Activated CD8-positive, alpha-beta memory T cell treated with anti-CD3 and anti-CD28 coated beads, Interleukin-2, amount 10 ng/mL, durations not matched to agents 7 days and 5 days (primary cell): ENCODE data around the gene PCBD1. TPM values are rescaled to one million over a fixed set of nuclear protein-coding genes. Genes with fewer than 3 reads are reported as not detected.
"Not testable (repeated sequence)": the region's sequence is repeated elsewhere in the genome, so short reads cannot be mapped to it uniquely, and the experiment has no call there.

Experiments used
- ATAC-seq: fragments of 150-1000 bp; cut with Tn5 transposase; one replicate; pipeline ENCODE4 v1.10.0; 2021; ENCODE audit warnings: moderate library complexity
- CTCF ChIA-PET: fragments of 350-600 bp; sonication (Branson Sonifier 250); formaldehyde crosslinking; loops from one replicate; lab custom pipeline; 2021; ENCODE audit warnings: antibody characterized with exemption; lab: Charles Lee
- DNase-seq: peaks from one replicate; pipeline ENCODE4 v3.0.0-alpha.2; 2020
- H3K27ac Mint-ChIP-seq: one replicate; pipeline ENCODE4 v1.8.0; 2021; ENCODE audit warnings: mild to moderate bottlenecking, mixed read lengths
- H3K27me3 Mint-ChIP-seq: one replicate; pipeline ENCODE4 v1.8.0; 2021; ENCODE audit warnings: mixed read lengths
- H3K36me3 Mint-ChIP-seq: one replicate; pipeline ENCODE4 v1.8.0; 2021; ENCODE audit warnings: mild to moderate bottlenecking, mixed read lengths
- H3K4me1 Mint-ChIP-seq: one replicate; pipeline ENCODE4 v1.8.0; 2021; ENCODE audit warnings: mixed read lengths
- H3K4me3 Mint-ChIP-seq: one replicate; pipeline ENCODE4 v1.8.0; 2021; ENCODE audit warnings: mild to moderate bottlenecking, moderate library complexity, mixed read lengths
- H3K9me3 Mint-ChIP-seq: one replicate; pipeline ENCODE4 v1.8.0; 2022; ENCODE audit warnings: low read depth, mixed read lengths
- total RNA-seq, 2 experiments: library from RNA; stranded (reverse); gene quantifications; one replicate each; pipeline ENCODE4 v1.2.3, GENCODE V29; 2021

PCBD1 gene
- total RNA-seq, 2 experiments from 2014 or later = 37.1 to 38.4 TPM

DNA sequence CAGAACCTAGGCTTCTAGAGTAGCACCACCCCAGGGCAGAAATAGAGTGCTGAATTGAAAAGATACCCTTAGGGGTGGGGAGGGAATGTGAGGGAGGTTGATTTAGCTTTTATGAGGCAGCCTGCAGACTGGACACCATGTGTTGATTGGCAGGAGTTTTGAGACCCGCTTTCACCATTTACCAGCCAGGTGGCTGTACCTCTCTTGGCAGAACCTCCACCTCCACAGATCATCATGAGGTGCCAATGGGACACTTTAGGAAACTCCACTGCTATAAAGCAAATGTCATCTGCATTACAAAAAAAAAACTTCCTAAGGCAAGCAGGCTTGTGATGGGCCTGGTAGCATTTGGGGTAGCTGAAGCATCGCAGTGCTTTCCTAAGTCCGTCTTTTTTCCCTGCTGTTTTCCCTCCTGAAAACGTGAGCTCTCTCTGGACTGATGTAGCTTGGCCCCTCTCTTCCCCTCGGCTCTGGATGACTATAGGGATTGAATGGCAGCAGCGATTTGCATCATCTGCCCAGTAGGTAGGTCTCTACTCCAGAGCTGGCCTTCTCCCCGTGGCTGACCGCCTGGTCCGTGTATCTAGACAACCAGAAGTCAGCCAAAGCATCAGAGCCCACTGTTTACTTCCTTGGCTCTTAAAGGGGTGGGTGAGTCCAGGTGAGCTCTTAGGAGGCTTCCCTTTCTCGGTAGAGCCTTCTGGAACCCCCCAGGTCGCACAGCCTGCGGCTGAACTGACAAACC, 1.3 kb downstream of the PCBD1 start:
- Mint-ChIP-seq H3K27ac (peak overlapping the region; percentile 82), H3K36me3 (peaks cover 10% of the 10 kb centered on the region), H3K4me1 (peaks cover 19% of the 10 kb centered on the region), H3K9me3 (no peaks in the 10 kb centered on the region), H3K27me3 (no peaks in the 10 kb centered on the region), H3K4me3 (peak overlapping the region; percentile 76)
- peak; percentile 38 for DNase-seq
- ATAC-seq = no peak
- CTCF ChIA-PET = interaction anchor here (1.0 to 2.0 kb wide), 4 partner anchors 8 to 426 kb away, joined by 3 to 5 read pairs (median 4); partner anchors contain the start of gene SGPL1

DNA sequence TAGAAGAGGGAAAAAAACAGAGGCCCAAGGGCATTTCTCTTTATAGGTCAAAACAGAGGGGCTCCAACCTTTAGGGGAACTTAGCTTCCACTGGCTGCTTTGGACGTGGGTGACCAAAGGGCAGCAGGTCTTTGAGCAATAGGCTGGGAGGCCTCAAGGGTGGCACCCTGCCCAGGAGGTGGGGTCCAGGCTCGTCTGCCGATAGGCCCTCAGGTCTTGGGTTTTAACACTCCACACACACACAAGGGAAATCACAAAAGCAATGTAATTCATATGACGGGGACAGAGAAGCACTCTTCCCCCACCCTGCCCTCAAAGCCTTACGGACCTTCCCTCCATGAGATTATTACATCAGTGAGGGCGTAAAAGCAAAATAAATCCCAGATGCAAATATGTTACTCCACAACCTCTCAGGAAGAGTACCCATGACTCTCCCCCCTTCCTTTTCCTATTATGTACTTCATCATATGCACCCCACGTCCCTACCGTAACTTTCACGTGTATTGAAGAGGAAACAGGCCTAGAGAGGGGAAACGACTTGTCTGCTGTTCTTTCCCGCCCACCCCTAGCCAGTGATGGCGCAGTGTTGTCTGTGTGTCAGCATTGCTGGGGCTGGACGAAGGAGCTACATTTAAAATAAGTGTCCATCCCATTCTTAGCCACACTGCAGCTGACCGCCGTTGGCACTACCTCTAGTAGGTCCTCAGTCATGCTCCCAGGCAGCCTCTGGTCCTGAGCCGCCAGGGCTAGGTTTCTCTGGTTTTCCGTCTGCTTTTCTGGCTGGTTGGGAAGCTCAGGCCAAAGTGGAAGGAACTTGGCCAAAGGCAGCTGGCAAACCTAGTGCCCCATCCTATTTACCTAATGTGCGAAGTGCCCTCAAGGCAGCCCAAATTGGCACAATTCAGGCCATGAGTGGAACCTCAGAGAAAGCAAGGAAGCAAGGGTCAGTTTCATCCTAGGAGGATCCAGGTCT, 2.1 kb downstream of the PCBD1 start:
- H3K27me3 Mint-ChIP-seq = no peaks in the 10 kb centered on the region
- H3K36me3 Mint-ChIP-seq = peaks cover 10% of the 10 kb centered on the region
- peaks cover 19% of the 10 kb centered on the region for H3K4me1 Mint-ChIP-seq
- DNase-seq (peak; percentile 40), ATAC-seq (no peak)
- H3K9me3 Mint-ChIP-seq = no peaks in the 10 kb centered on the region
- CTCF ChIA-PET = interaction anchor here (2.0 kb wide), 1 partner anchor 70 kb away, joined by 5 read pairs; the partner anchor contains the start of gene SGPL1
- peak overlapping the region; percentile 5 for H3K27ac Mint-ChIP-seq
- peak overlapping the region; percentile 76 for H3K4me3 Mint-ChIP-seq

DNA sequence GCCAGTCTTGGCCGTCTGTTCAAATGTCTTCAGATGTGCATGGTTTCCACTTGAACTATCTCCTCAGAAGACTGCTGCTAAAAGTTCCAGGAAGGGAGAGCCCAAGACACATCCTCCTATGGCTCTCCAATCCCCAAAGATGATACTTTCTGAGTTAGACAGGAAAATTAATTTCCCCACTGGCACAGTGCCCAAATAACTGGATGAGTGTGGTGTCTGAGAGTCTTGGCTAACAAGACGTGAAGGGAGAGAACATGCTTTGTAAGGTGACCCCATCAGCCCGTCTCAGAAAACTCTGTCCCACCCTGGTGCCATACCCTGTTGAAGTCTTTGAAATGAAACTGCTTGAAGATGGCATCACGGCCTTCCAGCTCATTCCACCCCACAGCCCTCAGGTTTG, 2.9 kb downstream of the PCBD1 start:
- no peak overlapping the region for H3K4me3 Mint-ChIP-seq
- H3K4me1 Mint-ChIP-seq = peaks cover 18% of the 10 kb centered on the region
- H3K27me3 Mint-ChIP-seq = no peaks in the 10 kb centered on the region
- no peaks in the 10 kb centered on the region for H3K9me3 Mint-ChIP-seq
- ATAC-seq (no peak), DNase-seq (no peak)
- no peak overlapping the region for H3K27ac Mint-ChIP-seq
- H3K36me3 Mint-ChIP-seq = peaks cover 10% of the 10 kb centered on the region
- CTCF ChIA-PET = no interaction called here

DNA sequence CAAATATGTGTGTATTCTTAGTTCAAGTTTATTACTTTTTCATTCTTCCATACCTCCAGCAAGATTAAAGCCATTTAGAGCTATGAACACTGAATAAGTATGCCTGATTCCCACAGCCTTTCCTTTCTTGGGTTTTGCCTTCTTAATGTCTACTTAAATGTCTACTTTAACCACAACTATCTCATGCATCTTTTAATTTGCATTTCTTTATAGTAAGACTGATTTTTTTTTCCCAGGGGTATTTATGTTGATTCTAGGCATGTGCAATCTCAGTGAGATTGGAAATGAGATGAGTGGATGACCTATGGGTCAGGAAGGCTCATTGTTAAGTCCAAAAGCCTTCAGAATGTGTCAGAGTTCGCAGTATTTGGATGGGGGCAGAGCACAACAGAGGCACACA, 3.6 kb downstream of the PCBD1 start:
- no peak overlapping the region for H3K4me3 Mint-ChIP-seq
- no peak overlapping the region for H3K27ac Mint-ChIP-seq
- H3K36me3 Mint-ChIP-seq = peaks cover 10% of the 10 kb centered on the region
- no peak for DNase-seq
- no peaks in the 10 kb centered on the region for H3K9me3 Mint-ChIP-seq
- no peaks in the 10 kb centered on the region for H3K27me3 Mint-ChIP-seq
- peaks cover 16% of the 10 kb centered on the region for H3K4me1 Mint-ChIP-seq
- ATAC-seq = no peak
- CTCF ChIA-PET = interaction anchor here (0.7 to 1.2 kb wide), 2 partner anchors 22 to 325 kb away, joined by 3 to 5 read pairs; no protein-coding TSS in a partner anchor

DNA sequence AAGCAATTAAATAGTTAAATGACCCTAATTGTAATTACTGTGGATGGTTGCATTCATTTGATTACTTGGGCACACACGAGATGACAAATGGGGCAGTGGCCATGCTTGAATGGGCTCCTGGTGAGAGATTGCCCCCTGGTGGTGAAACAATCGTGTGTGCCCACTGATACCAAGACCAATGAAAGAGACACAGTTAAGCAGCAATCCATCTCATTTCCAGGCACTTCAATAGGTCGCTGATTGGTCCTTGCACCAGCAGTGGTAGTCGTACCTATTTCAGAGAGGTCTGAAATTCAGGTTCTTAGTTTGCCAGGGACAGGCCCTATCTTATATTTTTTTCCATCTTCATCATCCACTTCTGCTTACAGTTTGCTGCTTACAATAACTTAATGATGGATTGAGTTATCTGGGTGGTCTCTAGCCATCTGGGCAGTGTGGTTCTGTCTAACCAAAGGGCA, 8.3 kb downstream of the PCBD1 start:
- H3K36me3 Mint-ChIP-seq = peaks cover 11% of the 10 kb centered on the region
- H3K27ac Mint-ChIP-seq = no peak overlapping the region
- CTCF ChIA-PET = interaction anchor here (0.7 to 5.9 kb wide), 11 partner anchors 7 to 328 kb away, joined by 3 to 33 read pairs (median 4); partner anchors contain the start of gene SGPL1
- H3K27me3 Mint-ChIP-seq = no peaks in the 10 kb centered on the region
- H3K4me1 Mint-ChIP-seq = peaks cover 9% of the 10 kb centered on the region
- no peaks in the 10 kb centered on the region for H3K9me3 Mint-ChIP-seq
- ATAC-seq (peak; percentile 93), DNase-seq (peak; percentile 86)
- H3K4me3 Mint-ChIP-seq = no peak overlapping the region

DNA sequence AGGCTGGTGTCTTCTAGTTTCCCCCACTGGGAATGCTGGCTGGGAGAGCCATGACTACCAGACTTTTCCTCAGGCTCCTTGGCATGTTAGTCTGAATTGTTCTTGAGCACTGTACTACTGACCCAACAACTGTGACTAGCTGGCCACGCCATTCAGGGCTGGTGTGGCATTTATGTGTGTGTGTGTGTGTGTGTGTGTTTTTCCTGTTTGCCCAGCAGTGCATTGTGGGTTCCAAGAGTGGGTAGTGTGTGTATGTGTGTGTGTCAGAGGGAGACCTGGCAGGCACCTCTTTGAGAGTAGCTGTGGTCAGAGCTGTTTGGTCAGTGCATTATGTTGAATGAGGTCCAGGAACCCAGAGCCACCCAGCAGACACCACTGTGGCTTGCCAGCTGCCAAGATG, 9.2 kb downstream of the PCBD1 start:
- DNase-seq (no peak), ATAC-seq (no peak)
- H3K27ac Mint-ChIP-seq = no peak overlapping the region
- peaks cover 5% of the 10 kb centered on the region for H3K36me3 Mint-ChIP-seq
- no peak overlapping the region for H3K4me3 Mint-ChIP-seq
- H3K4me1 Mint-ChIP-seq = peaks cover 9% of the 10 kb centered on the region
- CTCF ChIA-PET = interaction anchor here (0.9 to 5.9 kb wide), 12 partner anchors 8 to 657 kb away, joined by 3 to 33 read pairs (median 4); partner anchors contain the start of gene SGPL1
- H3K9me3 Mint-ChIP-seq = no peaks in the 10 kb centered on the region
- H3K27me3 Mint-ChIP-seq = no peaks in the 10 kb centered on the region

DNA sequence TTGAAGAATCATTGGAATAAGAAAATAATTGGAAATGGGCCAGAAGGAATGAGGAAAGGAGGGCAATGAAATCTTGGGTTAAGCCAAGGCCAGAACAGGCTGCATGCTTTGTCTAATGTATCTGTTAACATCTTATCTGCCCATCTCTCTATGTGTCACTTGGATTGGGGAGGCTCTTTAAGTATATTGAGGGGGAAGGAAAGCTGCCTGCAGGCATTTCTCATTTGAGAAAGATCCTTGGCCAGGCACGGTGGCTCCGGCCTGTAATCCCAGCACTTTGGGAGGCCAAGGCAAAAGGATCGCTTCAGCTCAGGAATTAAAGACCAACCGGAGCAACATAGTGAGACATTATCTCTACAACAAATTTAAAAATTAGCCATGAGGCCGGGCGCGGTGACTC, 14.3 kb downstream of the PCBD1 start:
- no peaks in the 10 kb centered on the region for H3K9me3 Mint-ChIP-seq
- H3K4me1 Mint-ChIP-seq = peaks cover 2% of the 10 kb centered on the region
- H3K27me3 Mint-ChIP-seq = no peaks in the 10 kb centered on the region
- DNase-seq (no peak), ATAC-seq (no peak)
- peaks cover 4% of the 10 kb centered on the region for H3K36me3 Mint-ChIP-seq
- H3K27ac Mint-ChIP-seq = no peak overlapping the region
- CTCF ChIA-PET = no interaction called here
- no peak overlapping the region for H3K4me3 Mint-ChIP-seq

DNA sequence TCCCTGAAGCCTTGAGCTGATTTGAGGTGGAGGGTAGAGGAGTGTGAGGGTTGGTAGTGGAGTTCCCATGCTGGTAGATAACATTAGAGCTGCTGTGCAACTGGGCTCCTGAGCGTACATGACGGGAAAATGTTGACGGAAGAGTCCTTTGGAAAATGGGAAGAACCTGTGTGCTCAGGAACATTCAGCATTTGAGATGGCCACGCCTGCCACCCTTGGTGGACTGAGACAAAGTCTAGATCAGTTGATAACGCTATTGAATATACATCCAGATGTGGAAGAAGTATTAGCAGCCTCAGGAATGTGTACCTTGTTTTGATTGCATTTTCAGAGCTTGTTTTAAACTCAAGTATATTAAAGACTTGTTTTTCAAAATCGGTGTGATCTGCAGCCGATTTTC, 16.1 kb downstream of the PCBD1 start:
- Mint-ChIP-seq H3K36me3 (peaks cover 4% of the 10 kb centered on the region), H3K27ac (no peak overlapping the region), H3K9me3 (no peaks in the 10 kb centered on the region), H3K27me3 (no peaks in the 10 kb centered on the region), H3K4me3 (no peak overlapping the region), H3K4me1 (no peaks in the 10 kb centered on the region)
- CTCF ChIA-PET = interaction anchor here (1.4 to 1.8 kb wide), 2 partner anchors 9 to 18 kb away, joined by 4 read pairs; no protein-coding TSS in a partner anchor
- ATAC-seq (no peak), DNase-seq (no peak)

DNA sequence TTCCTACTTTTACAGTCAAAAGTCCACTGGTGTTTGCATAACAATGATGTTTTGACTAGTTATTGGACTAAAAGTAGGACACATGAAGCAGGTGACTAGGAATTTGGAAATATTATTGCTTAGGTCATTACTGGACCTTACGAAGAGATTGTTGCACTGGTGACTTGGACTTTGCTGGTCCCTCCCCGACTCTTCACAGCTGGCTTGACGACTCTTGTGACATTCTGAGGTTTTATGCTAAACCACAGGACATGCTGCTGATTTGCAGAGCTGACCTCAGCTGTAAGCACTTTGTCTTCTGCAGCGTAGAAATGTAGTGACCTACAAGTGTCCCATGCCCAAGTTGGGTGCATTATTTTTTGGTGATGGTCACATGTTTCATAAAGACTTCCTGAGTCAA, 21.9 kb downstream of the PCBD1 start:
- peaks cover 19% of the 10 kb centered on the region for H3K4me1 Mint-ChIP-seq
- CTCF ChIA-PET = no interaction called here
- no peaks in the 10 kb centered on the region for H3K9me3 Mint-ChIP-seq
- no peak for ATAC-seq
- H3K27me3 Mint-ChIP-seq = no peaks in the 10 kb centered on the region
- no peak for DNase-seq
- no peak overlapping the region for H3K27ac Mint-ChIP-seq
- peaks cover 7% of the 10 kb centered on the region for H3K36me3 Mint-ChIP-seq
- H3K4me3 Mint-ChIP-seq = no peak overlapping the region

DNA sequence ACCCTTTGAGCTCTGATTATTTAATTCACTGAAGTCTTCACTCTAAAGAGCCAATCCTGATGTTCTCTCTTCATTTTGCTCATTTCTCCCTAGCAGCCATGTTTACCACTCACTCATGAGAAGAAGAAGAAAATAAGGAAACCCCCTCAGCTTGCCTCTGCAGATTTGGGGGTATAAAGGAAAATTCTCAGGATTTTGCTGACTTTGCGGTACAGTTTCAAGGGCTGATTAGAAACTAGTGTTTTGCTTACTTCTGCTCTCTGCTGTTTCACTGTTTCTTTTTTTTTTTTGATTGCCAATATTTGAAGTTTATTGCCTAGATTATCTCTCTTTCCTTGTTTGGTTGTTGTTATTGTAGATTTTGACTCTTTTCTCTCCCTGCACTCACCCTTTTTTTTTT, 23.4 kb downstream of the PCBD1 start:
- Mint-ChIP-seq H3K27me3 (no peaks in the 10 kb centered on the region), H3K27ac (no peak overlapping the region), H3K36me3 (peaks cover 11% of the 10 kb centered on the region), H3K4me1 (peaks cover 21% of the 10 kb centered on the region), H3K9me3 (no peaks in the 10 kb centered on the region), H3K4me3 (no peak overlapping the region)
- DNase-seq (no peak), ATAC-seq (no peak)
- CTCF ChIA-PET = no interaction called here

DNA sequence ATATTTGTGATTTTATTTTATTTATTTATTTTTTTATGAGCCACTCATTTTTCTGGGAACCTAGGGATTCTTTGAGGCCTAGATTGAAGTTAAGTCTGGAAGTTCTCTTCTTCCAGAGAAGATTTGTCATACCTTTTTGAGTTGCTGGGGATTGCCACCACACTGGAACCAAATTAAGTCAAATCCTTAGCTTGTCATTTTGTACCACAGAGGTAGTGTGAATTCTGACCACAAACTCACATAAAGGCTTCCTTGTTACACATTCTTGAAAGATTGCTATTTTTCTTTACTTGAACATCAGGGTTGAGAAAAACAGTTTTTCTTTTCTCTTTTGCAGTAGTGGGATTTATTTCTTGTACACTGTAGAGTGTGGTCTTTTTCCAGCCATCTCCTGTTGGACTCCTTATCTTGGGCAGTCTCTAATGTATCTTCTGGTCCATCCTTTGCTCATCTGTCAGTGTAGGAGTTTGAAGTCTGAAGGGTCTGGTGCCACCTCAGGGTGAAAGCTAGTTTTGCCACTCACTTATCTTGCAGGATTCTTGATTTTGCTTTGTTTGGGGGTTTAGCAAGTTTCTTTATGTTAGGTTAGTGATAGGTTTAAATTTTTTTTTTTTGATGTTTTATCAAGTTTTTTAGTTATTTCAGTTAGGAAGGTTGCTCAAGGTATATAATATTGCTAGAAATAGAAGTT, 24.8 kb downstream of the PCBD1 start:
- DNase-seq (no peak), ATAC-seq (no peak)
- Mint-ChIP-seq H3K4me1 (peaks cover 21% of the 10 kb centered on the region), H3K36me3 (peaks cover 17% of the 10 kb centered on the region), H3K27me3 (no peaks in the 10 kb centered on the region), H3K27ac (no peak overlapping the region), H3K9me3 (no peaks in the 10 kb centered on the region), H3K4me3 (no peak overlapping the region)
- CTCF ChIA-PET = interaction anchor here (1.2 kb wide), 1 partner anchor 14 kb away, joined by 3 read pairs; no protein-coding TSS in a partner anchor

DNA sequence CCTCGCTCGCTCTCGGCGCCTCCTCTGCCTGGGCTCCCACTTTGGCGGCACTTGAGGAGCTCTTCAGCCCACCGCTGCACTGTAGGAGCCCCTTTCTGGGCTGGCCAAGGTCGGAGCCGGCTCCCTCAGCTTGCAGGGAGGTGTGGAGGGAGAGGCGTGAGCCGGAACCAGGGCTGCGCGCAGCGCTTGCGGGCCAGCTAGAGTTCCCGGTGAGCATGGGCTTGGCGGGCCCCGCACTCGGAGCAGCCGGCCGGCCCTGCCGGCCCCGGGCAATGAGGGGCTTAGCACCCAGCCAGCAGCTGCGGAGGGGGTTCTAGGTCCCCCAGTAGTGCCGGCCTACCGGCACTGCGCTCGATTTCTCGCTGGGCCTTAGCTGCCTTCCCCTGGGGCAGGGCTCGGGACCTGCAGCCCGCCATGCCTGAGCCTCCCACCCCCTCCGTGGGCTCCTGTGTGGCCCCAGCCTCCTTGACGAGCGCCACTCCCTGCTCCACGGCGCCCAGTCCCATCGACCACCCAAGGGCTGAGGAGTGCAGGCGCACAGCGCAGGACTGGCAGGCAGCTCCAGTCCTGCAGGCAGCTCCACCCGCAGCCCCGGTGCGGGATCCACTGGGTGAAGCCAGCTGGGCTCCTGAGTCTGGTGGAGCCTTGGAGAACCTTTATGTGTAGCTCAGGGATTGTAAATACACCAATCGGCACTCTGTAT, 26.7 kb downstream of the PCBD1 start:
- Mint-ChIP-seq H3K4me1 (peaks cover 26% of the 10 kb centered on the region), H3K36me3 (peaks cover 27% of the 10 kb centered on the region)
- ATAC-seq, H3K9me3 Mint-ChIP-seq, CTCF ChIA-PET, H3K27ac Mint-ChIP-seq, DNase-seq, H3K4me3 Mint-ChIP-seq, H3K27me3 Mint-ChIP-seq: not testable (repeated sequence)
